T follicular helper cell (primary cell): ENCODE results near the gene NKD1.

Source experiments
- DNase-seq: peaks from one replicate; pipeline ENCODE4 v3.0.0-alpha.2; 2020; ENCODE audit warnings: low read depth

The NKD1 gene

DNA sequence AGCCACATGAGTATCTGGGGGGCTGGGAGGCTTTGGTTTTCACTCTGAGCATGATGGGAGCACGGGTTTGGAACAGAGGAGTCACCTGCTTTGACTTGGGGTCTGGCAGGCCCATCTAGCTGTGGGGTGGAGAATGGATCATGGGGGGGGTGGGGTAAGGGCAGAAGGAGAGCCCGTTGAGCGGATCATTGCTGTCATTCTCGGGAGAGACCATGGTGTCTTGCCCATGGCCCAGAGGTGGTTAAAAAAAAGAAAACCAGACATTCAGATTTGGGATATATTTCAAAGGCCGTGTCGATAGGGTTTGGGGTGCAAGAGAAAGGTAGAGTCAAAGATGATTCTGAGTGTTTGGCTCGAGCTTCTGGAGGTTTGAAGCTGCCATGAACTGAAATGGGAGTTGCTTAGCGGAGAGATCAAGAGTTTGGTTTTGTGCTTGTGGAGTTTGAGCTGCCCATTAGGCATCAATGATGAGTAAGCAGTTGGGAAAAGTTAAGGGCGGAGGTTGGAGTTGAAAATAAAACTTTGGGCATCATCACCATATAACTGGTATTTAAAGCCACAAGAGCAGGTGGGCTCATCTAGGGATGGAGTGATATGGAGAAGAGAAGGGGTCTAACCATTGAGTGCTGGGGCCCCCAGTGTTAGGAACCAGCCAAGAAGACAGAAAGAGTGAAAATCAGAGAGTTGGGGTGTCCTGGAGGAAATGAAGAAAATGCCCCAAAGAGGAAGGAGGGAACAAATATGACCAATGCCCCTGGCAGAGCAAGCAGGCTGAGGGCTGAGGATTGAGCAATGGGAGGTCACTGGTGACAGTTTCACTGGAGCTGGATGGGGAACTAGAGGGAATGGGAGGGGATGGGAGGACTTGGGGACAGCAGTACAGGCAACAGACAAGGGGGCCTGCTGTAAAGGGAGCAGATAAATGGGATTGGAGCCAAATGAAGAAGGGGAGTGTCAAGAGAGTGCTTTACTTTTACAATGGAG lies 147.1 kb downstream of the NKD1 start:
- no peak for DNase-seq

DNA sequence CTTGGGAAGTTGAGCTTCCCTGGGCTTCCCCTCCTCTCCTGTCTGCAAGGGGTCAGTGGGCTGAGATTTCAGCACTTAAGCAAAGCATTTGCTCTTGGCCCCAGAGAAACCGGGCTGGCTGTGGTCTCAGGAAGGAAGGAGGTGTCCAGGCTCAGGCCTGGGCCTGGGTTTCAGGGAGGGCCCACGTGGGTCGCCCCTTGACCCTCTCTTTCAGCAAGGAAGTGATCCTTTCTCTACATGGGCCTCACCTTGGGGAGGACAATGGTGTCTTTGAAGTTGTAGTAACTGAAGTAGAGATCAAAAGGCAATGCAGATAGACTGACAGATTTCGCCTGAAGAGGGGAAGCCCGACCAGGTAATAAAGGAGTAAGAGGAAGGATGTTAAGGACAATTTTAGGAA lies 147.9 kb downstream of the NKD1 start:
- no peak for DNase-seq

DNA sequence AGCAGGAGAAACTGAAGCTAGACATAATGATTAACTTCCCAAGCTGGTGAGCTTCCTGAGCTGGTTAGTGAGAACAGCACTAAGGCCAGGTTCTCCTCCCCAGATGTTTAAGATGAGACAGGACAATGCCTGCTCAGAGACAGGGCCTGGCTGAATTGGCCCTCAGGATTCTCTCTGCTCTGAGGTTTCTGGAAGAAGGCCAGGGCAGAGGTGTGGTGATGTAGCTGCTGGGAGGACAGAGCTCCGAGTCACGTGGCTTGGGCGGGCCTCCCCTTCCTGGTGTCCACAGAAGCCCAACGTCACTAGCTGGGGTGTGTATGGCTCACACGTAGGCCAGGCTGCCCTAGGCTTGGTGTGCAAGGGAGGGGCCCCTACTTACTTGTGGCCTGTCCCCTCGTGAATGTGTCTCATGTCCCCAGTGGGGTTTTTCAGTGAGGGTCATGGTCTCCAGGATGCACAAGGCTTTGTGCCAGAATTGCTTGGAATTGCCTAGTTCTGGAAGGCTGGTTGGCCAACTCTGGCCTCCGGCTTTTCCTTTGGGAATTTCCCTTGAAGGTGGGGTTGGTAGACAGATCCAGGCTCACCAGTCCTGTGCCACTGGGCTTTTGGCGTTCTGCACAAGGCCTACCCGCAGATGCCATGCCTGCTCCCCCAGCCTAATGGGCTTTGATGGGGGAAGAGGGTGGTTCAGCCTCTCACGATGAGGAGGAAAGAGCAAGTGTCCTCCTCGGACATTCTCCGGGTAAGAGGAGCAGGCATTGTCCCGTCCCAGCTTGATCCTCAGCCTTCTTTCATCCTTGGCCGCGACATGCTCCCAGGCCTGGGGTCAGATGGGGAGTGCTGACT lies 148.6 kb downstream of the NKD1 start:
- DNase-seq: peak; percentile 43

DNA sequence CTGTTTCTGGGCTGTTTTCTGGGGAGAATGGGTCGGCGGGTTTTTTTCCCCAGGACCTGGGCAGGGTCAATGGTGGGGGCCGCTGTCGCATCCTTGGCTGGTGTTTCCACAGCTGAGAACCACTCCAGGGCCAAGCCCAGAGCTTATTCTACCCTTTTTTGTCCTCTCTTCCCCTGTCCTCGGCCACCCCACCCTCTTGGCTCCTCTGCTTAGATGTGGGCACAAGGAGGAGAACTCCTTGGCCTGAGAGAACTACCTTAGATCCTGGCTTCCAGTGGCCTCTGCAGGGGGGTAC lies 149.2 kb downstream of the NKD1 start:
- DNase-seq: no peak

DNA sequence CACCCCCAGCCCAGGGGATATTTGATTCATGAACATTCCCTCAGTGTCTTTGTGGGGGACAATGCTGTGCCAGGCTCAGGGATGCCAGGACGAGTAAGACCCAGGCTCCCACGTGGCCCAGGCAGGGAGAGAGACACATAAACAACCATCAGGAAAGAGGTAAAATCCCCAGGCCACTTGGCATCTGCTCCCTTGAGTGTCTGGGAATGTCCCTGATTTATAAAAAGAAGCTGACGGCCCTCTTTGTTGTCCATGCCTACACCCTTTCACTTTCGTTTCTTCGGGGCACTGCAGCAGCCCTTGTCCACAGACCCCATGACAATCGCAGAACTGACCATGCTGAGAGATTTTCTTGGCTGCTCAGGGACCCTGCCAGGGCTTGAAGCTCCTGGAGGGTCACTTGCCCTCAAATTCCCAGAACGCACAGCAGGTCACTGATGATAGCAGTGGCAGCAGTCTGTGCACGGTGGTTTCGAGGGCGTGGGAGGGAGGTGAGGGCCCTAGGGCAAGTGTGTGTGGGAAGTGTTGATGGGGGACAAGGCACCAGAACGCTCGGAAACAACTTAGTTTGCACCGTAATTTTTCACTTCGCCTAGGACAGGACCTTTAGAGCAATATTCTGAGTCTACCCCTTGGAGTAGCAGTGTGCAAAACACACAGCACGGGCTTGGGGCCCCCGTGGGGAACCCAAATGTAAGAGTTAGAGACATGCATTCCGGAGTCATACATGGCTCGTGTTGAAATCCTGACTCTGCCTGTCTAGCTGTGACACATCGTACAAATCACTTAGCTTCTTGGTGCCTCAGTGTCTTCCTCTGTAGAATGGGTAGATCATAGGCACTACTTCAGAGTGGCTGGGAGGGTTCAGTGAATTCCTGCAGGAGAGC lies 149.9 kb downstream of the NKD1 start:
- no peak for DNase-seq
